Daoy (cell line): Measurements from ENCODE around the gene VPS16. TPM values are rescaled to one million over a fixed set of nuclear protein-coding genes. Genes with fewer than 3 reads are reported as not detected.
A peak's percentile ranks its signal among the peaks of the same experiment; 100 is the strongest.
"Not testable (repeated sequence)": the region's sequence is repeated elsewhere in the genome, so short reads cannot be mapped to it uniquely, and the experiment has no call there.

Experiments
- DNase-seq: peaks from one replicate; pipeline ENCODE4 v3.0.0-alpha.2; 2015; ENCODE audit warnings: low read depth
- total RNA-seq: library from RNA; depleted of rRNA; stranded (reverse); fragments of >200 nt; shearing (Covaris generic); gene quantifications from 2 replicates; pipeline ENCODE4 v1.2.3, GENCODE V29; 2014

VPS16 gene
- total RNA-seq, 1 experiment from 2014 or later, result 29.8 TPM

DNA sequence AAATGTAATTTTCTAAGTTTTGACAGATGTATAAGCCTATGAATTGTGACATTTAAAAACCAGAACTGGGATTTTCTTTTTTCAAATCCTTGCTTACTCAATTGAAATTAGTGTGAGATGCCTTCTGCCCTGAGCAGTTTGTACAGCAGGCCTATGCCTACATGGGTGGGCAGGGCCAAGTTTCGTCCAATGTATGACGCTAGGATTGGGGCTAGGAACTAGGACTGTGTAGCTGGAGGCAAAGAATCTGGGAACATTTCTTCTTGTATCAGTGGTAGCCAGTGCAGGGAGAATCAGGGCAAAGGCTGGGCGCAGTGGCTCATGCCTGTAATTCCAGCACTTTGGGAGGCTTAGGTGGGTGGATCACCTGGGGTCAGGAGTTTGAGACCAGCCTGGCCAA lies 28.8 kb downstream of the VPS16 start:
- no peak for DNase-seq

GRCh38 chr20:2871111-2871465 lies 30.5 kb downstream of the VPS16 start:
- peak; percentile 44 for DNase-seq

DNA sequence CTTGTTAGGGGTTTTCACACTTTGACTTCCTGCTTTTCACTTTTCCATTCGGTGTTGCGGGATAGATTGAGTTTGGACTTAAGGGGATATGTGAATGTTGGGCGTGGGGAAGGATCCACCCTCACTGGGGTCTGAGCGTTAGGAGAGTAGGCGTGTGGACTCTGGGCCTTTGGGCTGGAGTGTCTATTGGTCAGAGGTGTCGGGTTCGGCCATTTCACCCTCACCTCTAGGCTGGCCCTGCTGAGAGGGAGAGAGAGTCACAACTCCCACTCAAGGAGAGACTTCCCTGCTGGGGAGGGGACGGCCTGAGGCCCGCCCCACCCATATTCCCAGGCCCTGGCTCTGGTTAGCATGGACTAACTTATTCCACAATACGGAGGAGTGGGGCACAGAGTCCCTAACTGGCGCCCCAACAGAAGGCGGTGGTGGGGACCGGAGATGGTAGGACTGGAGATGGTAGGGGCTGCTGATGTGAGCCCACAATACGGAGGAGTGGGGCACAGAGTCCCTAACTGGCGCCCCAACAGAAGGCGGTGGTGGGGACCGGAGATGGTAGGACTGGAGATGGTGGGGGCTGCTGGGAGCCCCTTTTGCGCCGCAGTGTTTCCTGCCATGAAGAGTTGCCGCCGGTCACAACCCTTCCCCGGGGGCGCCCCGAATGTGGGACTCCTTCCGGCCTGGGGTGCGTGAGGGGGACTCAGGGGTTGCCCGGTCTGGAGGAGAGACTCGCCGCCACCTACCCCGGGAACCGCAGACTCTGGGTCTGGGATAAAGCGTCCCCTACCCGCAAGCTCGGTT lies 31.3 kb downstream of the VPS16 start:
- no peak for DNase-seq

DNA sequence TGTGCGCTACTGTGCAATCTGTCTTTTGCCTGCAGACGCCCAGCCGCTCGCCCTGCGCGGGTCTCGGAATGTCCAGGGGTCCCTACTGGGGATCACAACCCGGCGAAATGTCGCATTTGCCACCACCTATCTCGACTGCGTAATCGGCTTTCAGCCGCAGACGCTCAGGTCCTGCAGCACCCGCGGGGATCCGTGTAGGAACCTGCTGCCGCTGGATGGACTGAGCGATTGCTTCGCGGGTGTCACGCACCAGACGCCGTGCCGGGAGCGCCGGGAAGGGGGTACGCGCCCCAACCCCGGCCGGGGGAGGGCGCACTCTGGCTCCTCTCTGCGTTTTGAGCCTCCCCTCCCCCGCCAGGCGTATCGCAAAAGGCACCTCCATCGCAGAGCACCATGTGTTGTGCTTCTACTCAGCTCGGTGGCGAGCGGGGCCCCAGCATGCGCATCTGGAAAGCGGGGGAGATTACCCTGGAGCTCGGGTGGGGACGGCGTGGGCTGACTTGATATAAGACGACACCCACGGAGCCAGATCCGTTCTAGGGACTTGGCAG lies 32.0 kb downstream of the VPS16 start:
- peak; percentile 52 for DNase-seq

GRCh38 chr20:2873010-2873746 lies 32.6 kb downstream of the VPS16 start, which contains the start of gene PTPRA:
Gene PTPRA, plus strand, starts transcription at chr20:2873481. Its CDS starts 90,797 bp downstream, at chr20:2964278.
- DNase-seq, result peak; percentile 95

GRCh38 chr20:2873747-2874041 lies 33.1 kb downstream of the VPS16 start:
- no peak for DNase-seq

- DNase-seq, result peak; percentile 11
These were observed 33.9 kb downstream of the VPS16 start for GRCh38 chr20:2874456-2874855.

DNA sequence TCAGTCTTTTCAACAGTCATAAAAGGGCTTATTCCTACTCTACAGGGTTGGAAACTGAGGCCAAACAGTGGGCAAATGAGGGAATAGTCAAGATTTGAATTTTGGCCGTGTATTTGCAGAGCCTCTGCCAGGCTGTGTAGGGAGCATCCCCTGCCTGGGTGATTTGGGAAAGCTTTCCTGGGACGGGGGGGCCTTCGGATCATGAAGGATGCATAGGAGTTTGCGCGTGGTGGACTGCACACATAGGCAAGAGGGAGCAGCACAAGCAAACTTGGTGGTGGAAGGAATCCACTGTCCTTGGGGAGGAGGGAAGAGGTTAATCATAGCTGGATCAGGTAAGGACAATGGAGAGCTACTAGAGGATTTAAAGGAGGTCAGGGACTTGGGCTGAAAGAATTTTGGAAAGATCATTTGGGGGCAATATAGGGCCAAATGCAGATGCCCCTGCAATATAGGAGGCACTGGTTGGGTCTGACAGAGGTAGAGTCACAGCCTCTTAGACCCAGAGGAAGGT lies 35.2 kb downstream of the VPS16 start:
- no peak for DNase-seq

GRCh38 chr20:2878515-2878914 lies 38.0 kb downstream of the VPS16 start:
- no peak for DNase-seq

DNA sequence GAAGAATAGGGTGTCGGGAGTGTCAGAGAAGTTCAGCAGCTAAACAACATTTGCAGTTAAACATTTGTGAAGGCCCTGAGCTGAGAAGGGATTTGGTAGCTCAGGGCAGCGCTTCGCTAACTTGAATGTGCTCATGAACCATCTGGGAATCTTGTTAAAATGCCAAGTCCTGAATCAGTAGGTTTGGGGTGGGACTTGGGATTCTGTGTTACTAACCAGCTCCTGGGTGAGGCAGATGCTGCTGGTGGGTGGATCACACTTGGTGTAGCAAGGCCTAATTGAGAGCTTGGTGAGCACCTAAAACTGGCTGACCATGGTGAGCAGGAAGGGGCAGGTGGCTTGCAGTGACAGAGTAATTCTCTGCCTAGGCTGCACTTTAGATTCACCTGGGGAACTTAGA lies 38.6 kb downstream of the VPS16 start:
- peak; percentile 15 for DNase-seq

GRCh38 chr20:2880650-2881049 lies 40.1 kb downstream of the VPS16 start:
- DNase-seq, result no peak

GRCh38 chr20:2883726-2884637 lies 43.4 kb downstream of the VPS16 start:
- no peak for DNase-seq

- no peak for DNase-seq
These were observed 47.2 kb downstream of the VPS16 start for GRCh38 chr20:2887715-2888114.

- no peak for DNase-seq
These were observed 47.8 kb downstream of the VPS16 start for GRCh38 chr20:2888224-2888955.

GRCh38 chr20:2889209-2889608 lies 48.7 kb downstream of the VPS16 start:
- no peak for DNase-seq

- DNase-seq, result no peak
These were observed 49.3 kb downstream of the VPS16 start for GRCh38 chr20:2889797-2890196.

GRCh38 chr20:2890742-2891141 lies 50.2 kb downstream of the VPS16 start:
- peak; percentile 33 for DNase-seq

- DNase-seq, result no peak
These were observed 50.8 kb downstream of the VPS16 start for GRCh38 chr20:2891343-2891742.

DNA sequence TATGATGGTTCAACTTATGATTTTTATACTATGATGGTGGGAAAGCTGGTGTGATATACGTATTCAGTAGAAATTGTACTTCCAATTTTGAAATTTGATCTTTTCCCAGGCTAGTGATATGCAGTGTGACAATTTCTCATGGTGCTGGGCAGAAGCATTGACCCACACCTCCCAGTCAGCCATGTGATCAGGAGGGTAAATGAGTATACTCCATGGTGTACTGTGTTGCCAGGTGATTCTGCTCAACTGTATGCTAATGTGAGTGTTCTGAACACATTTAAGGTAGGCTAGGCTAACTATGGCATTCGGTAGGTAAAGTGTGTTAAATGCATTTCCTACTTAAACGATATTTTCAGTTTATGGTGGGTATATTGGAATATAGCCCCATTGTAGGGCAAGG lies 51.8 kb downstream of the VPS16 start:
- no peak for DNase-seq

- DNase-seq, result no peak
These were observed 53.7 kb downstream of the VPS16 start for GRCh38 chr20:2894221-2894620.

DNA sequence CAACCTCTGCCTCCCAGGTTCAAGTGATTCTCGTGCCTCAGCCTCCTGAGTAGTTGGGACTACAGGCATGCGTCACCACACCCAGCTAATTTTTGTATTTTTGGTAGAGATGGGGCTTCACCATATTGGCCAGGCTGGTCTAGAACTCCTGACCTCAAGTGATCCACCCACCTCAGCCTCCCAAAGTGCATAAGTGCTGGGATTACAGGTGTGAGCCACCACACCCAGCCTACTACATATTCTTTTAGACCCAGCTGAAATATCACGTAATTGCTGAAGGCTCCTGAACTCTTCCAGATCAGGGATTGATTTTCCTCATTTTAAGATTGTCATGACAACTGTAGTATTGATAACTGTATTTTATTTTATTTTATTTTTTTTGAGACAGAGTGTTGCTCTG lies 54.6 kb downstream of the VPS16 start:
- DNase-seq, result not testable (repeated sequence)
